DOHH2 (cell line): ENCODE results near the gene MAD2L1BP.

ENCODE experiments used
- EZH2phosphoT487 ChIP-seq: fragments of 200-600 bp; sonication (generic); IDR thresholded peaks from 2 replicates; pipeline ENCODE4 v1.6.1; 2017; ENCODE audit warnings: borderline replicate concordance, mild to moderate bottlenecking, antibody characterized with exemption, low read length, moderate library complexity, mixed read lengths
- TF ChIP-seq, protein P1 (sequence below): fragments of 200-600 bp; sonication (generic); IDR thresholded peaks from one replicate; pipeline ENCODE4 v1.5.1; 2014; ENCODE audit warnings: antibody characterized with exemption, mild to moderate bottlenecking, low read depth, low read length; ENCODE audit not compliant: poor library complexity, severe bottlenecking

DNA sequence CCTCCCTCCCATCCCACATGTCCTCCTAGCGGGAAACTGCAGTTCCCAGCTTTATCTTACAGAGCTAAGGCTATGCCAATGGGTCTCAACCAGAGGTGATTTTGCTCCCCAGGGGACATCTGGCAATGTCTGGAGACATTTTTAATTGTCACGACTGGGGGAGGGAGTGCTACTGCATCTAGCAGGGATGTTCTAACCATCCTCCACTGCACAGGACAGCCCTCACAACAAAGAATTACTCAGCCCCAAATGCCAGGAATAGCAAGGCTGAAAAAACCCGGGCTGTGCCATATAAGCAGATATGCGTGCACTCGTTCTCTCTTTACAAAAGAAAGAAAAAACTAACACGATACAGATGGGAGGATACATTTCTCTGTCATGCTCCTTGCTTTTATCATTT lies 43.4 kb downstream of the MAD2L1BP start:
- TF ChIP-seq, protein P1, sequence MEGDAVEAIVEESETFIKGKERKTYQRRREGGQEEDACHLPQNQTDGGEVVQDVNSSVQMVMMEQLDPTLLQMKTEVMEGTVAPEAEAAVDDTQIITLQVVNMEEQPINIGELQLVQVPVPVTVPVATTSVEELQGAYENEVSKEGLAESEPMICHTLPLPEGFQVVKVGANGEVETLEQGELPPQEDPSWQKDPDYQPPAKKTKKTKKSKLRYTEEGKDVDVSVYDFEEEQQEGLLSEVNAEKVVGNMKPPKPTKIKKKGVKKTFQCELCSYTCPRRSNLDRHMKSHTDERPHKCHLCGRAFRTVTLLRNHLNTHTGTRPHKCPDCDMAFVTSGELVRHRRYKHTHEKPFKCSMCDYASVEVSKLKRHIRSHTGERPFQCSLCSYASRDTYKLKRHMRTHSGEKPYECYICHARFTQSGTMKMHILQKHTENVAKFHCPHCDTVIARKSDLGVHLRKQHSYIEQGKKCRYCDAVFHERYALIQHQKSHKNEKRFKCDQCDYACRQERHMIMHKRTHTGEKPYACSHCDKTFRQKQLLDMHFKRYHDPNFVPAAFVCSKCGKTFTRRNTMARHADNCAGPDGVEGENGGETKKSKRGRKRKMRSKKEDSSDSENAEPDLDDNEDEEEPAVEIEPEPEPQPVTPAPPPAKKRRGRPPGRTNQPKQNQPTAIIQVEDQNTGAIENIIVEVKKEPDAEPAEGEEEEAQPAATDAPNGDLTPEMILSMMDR = no peak
- TF ChIP-seq EZH2phosphoT487 = no peak
